Activated T-cell treated with anti-CD3 and anti-CD28 coated beads for 24 hours (primary cell): ENCODE measurements around the gene RC3H1.
"Not testable (repeated sequence)": the region's sequence is repeated elsewhere in the genome, so short reads cannot be mapped to it uniquely, and the experiment has no call there.

Experiments used
- DNase-seq: peaks from one replicate; pipeline ENCODE4 v3.0.0-alpha.2; 2020; ENCODE audit warnings: low read depth

RC3H1 gene

DNA sequence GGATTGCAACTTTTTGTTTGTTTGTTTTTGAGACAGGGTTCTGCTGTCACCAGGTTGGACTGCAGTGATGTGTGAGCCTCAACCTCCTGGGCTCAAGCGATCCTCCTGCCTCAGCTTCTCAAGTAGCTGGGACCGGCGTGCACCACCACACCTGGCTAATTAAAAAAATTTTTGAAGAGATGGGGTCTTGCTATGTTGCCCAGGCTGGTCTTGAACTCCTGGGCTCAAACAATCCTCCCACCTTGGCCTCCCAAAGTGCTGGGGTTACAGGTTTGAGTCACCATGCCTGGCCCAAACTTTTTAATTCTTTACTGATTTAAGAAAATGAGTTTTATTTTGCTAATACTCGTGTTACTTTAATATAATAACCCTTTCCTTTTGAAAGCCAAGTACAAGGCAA, 73.6 kb downstream of the RC3H1 start:
- DNase-seq: no peak

- DNase-seq: no peak
Measured at GRCh38 chr1:173946380-173946921, 75.7 kb downstream of the RC3H1 start.

DNA sequence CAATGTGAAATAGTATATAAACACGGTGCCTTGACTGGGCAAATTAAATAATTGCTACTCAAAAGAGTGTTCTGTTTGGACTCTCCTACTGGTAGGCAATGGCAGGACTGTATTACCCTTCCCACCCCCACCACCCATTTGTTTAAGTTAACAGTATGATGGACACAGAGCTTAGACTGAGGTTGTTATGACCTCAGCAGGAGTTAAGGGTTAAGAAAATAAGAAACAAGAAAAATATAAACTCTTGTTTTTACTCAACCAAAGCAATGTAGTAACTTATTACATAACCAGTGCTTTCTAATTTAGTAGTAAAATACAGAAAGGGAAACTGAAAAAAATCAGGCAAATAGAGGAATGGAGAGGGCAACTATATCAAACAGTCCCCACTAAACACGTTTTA, 85.1 kb downstream of the RC3H1 start:
- no peak for DNase-seq

GRCh38 chr1:173934440-173934839, 87.7 kb downstream of the RC3H1 start:
- DNase-seq: no peak

GRCh38 chr1:173930541-173930940, 91.6 kb downstream of the RC3H1 start:
- not testable (repeated sequence) for DNase-seq

DNA sequence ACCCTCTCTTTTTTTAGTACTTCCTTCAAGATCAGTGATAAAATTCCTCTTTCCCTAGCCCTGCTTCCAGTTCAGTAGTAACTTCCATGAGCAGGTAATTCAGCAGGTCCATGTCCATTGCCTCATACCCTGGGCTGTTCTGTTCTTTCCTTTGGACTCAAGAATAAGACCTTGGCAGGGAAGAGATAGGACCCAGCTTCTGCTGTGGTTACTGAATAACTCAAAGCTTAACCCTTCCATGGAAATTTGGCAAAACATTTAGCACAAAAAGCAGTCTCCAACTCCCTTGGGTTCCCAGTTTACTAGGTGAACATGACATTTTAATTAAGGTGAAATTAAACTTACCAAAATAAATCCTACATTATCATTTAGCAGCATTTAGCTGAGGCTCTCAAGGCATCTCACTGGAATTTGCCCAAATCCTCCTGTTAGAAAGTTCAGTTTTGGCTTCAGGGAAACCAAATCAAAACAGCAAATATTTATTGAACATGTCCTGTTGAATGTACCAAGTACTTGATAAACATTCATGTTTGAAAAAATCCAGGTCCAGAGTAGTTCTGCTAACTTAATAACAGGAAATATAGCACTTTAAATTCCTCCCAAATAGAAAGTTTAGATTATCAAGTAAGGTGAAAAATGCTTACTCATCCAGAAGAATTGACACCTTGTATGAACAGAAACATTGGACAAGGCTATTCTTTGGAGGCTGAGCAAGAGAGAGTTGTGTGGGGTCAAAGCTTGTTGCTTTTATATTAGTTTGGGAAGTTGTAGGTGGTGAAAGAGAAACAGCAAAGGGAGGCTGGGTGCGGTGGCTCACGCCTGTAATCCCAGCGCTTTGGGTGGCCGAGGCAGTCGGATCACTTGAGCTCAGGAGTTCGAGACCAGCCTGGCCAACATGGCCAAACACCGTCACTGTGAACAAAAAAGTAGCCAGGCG, 96.6 kb downstream of the RC3H1 start:
- no peak for DNase-seq

DNA sequence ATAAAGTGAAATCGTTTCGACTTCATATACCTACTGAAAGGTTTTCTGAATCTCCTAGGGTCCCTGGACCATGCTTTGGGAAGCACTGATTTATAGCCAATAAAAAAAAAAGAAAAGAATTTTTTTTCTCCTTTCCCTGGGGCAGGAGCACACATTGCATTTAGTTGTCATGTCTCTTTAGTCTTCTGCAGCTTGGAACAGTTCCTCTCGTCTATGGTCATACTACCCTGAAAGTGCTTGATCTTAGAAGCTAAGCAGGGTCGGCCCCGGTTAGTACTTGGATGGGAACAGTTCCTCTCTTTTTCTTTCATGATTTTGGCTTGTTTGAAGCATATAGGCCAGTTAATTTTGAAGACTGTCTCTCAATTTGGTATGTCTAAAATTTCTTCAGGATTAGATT, 101.3 kb downstream of the RC3H1 start:
- no peak for DNase-seq

DNA sequence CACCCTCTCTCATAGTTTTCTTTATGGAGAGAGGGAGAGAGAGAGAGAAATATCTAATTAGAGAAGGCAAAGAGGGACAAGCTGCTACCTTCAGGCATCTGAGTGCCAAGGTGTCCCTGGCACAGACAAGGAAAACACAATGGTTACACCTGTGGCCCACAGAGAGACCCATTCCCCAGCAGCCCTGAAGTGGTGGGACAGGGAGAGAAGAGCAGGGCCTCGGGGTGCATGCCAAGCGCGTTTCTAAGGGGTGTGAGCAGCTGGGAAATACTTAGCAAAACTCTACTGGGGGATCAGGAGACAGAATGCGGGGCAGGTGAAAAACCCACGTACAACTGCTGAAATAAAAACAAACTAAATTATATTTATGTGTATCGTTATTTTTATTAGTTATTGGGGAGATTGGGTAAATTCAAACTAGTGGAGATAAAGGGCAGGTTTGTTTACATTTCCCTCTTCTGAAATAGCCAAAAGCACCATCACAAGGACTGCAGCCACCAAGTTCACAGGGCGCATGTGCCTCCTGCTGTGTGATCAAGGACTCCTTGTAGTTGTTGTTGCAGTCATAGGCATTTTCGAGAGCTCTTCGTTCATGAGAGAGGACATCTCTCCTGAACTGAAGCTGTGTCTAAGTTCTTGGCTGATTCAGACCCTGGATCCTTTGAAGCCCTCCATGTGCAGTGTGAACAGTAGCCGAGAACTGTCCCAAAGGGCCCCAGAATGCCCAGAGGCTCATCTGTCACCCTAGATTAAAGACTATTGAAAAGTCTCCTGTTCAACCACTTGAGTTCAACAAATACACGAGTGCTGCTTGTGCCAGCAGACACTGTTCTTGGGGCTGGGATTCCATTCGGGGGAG, 104.3 kb downstream of the RC3H1 start:
- DNase-seq: no peak

- DNase-seq: no peak
Measured at GRCh38 chr1:173917149-173917548, 105.0 kb downstream of the RC3H1 start, which contains the start of gene SERPINC1. Gene SERPINC1 (minus strand): TSS chr1:173917327. CDS start chr1:173917259, 68 bp downstream.

DNA sequence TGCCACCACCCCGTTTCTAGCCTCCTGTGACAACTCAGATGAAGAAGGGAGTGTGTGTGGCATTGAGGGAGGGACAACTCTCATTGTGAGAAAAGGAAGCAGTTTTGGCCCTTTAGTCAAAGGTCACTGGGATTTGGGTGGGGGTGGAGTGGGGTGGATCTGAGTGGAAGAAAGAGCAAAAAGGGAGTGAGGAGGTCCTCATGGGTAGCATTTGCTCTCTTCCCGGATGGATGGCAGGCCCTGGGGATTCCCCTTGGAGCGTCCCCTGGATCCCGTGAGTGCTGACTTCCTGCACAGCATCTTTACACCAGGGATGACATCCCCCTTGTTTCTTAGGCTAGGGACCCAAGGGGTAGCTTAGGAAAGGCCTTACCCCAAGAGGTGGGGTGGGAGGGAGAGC, 105.5 kb downstream of the RC3H1 start:
- no peak for DNase-seq

DNA sequence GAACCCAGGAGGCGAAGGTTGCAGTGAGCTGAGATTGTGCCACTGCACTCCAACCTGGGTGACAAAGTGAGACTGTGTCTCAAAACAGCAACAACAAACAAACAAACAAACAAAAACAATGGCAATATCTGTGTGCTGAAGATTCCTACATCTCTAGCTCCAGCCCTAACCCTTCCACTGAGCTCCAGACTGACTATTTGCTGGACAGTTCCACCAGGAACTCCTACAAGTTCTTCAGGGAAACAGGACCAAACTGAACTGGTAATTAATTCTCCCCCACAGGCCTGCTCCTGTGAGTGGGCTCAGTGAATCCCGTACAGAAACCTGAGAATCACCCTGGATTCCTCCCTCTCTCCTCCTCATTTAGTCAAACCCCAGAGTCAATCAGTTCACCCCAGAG, 106.6 kb downstream of the RC3H1 start:
- no peak for DNase-seq

- DNase-seq: no peak
Measured at GRCh38 chr1:173914366-173914871, 107.7 kb downstream of the RC3H1 start.

DNA sequence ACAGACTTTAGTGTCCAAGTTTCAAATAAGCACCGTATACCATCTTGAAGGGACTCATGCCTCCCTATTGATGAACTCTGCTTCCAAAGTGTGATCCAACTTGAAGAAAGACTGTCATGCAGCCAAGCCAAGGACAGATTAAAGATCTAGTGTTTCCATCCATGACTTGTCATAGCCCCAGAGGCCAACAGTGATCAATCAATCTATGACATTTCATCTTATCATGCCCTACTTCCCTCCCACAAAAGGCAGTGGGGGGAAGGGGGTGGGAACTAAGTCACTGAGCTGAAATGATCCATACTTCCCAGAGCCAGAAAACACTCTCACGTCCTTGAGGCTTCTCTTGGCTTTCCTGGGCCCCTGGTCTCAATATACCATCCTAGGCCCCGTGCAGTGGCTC, 109.0 kb downstream of the RC3H1 start:
- DNase-seq: no peak

DNA sequence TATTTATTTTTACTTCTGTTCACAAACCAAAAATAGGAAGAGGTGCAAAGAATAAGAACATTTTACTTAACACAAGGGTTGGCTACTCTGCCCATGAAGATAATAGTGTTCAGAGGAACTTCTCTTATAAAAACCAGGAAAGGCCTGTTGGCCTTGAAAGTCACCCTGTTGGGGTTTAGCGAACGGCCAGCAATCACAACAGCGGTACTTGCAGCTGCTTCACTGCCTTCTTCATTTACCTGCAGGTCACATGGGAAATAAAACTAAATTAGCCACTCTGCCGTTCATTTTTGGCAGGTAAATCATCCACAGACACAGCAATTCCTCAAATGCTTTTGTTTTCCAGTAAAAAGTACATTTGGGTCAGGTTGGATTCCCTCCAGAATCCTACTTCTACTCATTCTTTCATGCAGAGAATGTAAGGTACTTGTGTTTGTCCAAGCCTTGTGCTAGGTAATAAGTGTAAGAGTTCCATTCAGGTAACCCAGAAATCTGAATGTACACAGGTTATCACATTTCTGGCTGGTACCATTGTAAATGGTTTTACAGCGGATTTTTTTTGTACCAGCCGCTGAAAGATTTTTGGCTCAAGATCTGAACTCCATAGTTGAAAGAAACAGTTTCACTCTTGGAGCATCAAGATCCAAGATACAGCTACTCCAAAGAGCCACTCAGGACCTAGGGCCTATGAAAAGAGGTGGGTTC, 118.2 kb downstream of the RC3H1 start:
- DNase-seq: no peak

DNA sequence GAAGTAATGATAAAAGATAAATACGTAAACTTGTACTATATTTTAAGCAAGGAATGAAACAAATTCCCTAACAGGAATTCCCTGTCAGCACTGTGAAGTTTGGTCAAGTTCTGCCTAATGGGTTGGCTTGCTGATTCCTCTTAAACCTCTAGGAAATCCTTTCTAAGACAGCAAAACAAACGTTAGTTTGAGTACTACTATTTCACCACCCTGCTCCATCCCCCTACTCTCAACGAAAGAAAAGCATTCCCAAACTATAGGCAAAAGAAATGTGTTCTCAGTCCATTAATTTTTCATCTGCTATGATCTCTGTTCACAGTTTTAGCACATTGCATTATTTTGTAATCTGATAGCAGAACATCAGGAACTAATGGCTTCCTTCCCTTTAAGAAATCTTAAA, 121.2 kb downstream of the RC3H1 start:
- no peak for DNase-seq

DNA sequence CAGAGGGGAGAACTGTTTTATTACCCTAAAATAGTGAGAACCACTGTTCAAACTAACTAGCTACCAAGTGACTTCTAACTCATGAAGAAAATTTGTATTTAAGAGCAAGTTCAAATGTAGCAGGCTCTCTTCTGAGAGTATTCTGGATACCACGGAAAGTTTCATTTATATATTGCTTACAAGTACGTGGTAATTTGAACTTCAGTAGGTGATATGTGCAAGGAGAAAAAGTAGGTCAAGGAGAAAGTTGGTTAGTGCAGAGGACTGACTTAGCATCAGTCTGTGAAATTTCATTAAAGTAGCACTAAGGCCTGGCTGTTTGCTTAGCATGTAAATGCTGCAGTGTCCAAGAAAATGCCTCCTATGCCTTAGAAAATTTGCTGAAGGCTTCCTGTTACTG, 121.7 kb downstream of the RC3H1 start:
- no peak for DNase-seq

GRCh38 chr1:173894189-173894588, 128.0 kb downstream of the RC3H1 start:
- DNase-seq: no peak

DNA sequence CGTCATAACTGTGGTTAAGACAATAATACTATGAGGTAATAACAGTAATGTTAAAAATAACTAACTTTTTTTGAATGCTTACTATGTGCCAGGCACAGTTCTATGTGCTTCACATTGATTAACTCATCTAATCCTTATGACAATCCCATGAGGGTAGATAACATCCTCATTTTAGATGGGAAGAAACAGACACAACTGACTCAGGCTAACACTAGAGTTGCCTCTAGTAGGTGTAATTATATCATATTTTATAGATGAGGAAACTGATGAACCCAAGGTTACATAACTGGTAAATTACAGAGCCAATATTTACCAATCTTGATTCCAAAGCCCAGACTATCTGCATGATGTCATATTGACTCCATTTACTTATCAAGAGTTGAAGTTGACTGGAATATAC, 128.5 kb downstream of the RC3H1 start:
- DNase-seq: no peak

DNA sequence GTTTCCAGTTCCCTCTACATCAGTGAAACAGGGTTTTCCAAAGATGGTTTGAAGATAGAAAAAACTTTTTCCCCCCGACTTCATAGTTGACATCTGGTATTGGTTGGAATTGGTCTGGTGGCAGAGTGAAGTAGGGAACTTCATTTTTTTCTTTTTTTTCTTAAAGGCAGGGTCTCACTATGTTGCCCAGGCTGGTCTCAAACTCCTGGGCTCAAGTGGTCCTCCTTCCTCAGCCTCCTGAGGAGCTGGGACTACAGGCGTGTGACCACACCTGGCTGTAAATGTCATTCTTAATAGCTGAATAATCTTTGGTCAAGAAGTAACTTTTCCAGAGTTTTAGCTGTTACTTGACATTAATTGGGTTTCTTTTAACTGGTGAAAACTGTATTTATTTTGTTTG, 132.3 kb downstream of the RC3H1 start:
- no peak for DNase-seq

DNA sequence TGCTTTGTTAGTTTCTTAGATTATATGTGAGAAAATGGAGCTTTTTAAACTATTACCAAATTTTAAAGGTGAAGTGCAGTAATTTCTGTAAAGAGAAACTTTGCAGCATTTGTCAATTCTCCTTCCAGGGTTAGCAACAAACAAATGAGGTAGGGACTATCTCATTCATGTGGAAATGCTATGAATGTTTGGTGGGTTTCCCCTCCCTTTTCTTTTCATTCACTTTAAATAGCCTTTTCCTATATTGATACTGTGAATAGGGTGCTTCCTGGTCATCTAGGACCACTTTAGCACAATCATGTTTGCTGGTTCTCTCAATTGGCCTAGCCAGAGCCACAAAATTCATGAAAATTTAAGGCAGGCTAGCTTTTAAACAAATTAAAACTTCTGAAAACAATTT, 133.4 kb downstream of the RC3H1 start:
- DNase-seq: no peak

DNA sequence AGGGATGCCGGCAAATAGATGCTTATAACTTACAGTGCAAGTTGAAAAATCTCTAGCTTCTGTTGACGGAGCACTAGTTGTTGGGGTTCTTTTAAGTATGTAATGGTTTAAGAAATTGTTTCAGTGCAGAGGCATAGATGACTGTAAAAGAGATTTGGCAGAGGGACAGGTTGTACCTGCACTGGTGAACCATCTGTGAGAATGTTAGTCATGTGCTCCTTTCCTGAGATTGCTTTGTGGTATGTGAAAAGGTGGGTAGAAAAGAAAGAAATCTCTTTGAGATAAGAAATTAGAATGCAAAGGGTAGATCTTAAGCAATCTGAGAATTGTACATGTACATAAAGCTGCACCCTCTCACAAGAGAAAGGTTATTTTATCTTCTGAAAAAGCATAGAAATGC, 134.5 kb downstream of the RC3H1 start:
- no peak for DNase-seq
